Measurements from ENCODE around the gene SLC9C2. TPM values are rescaled to one million over a fixed set of nuclear protein-coding genes. Genes with fewer than 3 reads are reported as not detected.

SLC9C2 gene
- total RNA-seq, 1 experiment from 2014 or later = not detected

DNA sequence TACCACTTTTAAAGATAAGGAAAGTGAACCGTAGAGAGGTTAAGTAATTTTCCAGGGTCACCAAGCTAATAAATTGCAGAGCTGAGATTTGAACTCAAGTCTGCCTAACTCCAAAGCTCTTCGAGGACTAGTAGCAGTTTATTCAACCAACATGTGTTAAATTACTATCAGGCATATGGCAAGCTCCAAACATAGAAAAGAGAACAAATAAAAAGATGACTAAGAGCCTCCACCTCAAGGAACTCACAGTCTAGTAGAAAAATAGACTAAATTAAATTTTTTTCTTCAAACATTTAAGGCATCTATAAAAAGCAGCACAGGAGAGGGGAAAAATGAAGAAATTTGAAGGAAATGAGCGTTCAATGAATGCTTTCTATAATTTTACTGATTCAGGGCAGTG, 22.2 kb downstream of the SLC9C2 start:
- Histone ChIP-seq H3K23me2 (ENCODE audit: insufficient read length, low read depth, low read length, poor library complexity, severe bottlenecking) (no peaks in the 10 kb centered on the region), H3K14ac (ENCODE audit: insufficient read depth, low read length) (no peak overlapping the region), H4K91ac (ENCODE audit: insufficient read length, low read depth, low read length) (no peak overlapping the region), H4K5ac (ENCODE audit: insufficient read length, low read depth, low read length) (no peak overlapping the region), H2AFZ (ENCODE audit: low read length) (no peak overlapping the region), H3K27me3 (ENCODE audit: insufficient read depth, low read length) (no peaks in the 10 kb centered on the region), H3K18ac (ENCODE audit: insufficient read length, low read depth, low read length) (no peak overlapping the region), H2BK120ac (ENCODE audit: low read depth, low read length, poor library complexity, severe bottlenecking) (no peak overlapping the region), H4K20me1 (ENCODE audit: control insufficient read depth, insufficient read depth, insufficient read length) (no peaks in the 10 kb centered on the region), H3K4ac (ENCODE audit: low read depth, low read length) (no peak overlapping the region), H3K79me1 (ENCODE audit: insufficient read depth, low read depth, low read length, poor library complexity, severe bottlenecking) (no peaks in the 10 kb centered on the region), H2AK5ac (ENCODE audit: insufficient read length, low read length) (no peak overlapping the region), H2BK12ac (ENCODE audit: insufficient read length, low read depth, low read length) (no peak overlapping the region), H2BK5ac (ENCODE audit: insufficient read length, low read length) (no peak overlapping the region), H3K56ac (ENCODE audit: insufficient read length, low read depth, low read length) (no peak overlapping the region), H3T11ph (ENCODE audit: low read length) (no peak overlapping the region), H3K27ac (ENCODE audit: insufficient read length, low read depth, low read length) (no peak overlapping the region), H3K23ac (ENCODE audit: insufficient read length, low read depth, low read length) (no peak overlapping the region), H2BK15ac (ENCODE audit: low read depth, low read length) (no peak overlapping the region), H3K9me3 (ENCODE audit: control insufficient read depth, low read depth, low read length) (no peaks in the 10 kb centered on the region), H2BK20ac (ENCODE audit: low read depth, low read length, poor library complexity, severe bottlenecking) (no peak overlapping the region), H3K79me2 (ENCODE audit: insufficient read depth, low read length) (no peaks in the 10 kb centered on the region), H3K4me2 (ENCODE audit: insufficient read depth, insufficient read length, low read length) (no peak overlapping the region), H3K9ac (ENCODE audit: extremely low read depth, insufficient read length, low read length) (no peak overlapping the region), H4K8ac (replicated peaks; ENCODE audit: insufficient read length, low read depth, low read length) (no peak overlapping the region), H3K4me1 (ENCODE audit: insufficient read depth, low read length) (no peaks in the 10 kb centered on the region)
- TF ChIP-seq, protein P1, sequence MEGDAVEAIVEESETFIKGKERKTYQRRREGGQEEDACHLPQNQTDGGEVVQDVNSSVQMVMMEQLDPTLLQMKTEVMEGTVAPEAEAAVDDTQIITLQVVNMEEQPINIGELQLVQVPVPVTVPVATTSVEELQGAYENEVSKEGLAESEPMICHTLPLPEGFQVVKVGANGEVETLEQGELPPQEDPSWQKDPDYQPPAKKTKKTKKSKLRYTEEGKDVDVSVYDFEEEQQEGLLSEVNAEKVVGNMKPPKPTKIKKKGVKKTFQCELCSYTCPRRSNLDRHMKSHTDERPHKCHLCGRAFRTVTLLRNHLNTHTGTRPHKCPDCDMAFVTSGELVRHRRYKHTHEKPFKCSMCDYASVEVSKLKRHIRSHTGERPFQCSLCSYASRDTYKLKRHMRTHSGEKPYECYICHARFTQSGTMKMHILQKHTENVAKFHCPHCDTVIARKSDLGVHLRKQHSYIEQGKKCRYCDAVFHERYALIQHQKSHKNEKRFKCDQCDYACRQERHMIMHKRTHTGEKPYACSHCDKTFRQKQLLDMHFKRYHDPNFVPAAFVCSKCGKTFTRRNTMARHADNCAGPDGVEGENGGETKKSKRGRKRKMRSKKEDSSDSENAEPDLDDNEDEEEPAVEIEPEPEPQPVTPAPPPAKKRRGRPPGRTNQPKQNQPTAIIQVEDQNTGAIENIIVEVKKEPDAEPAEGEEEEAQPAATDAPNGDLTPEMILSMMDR (conservative IDR thresholded peaks at IDR 0.05) = no peak
- Mint-ChIP-seq H3K9me3 (no peaks in the 10 kb centered on the region), H3K27ac (no peak overlapping the region), H3K4me1 (no peaks in the 10 kb centered on the region), H3K27me3 (ENCODE audit: low read depth) (no peaks in the 10 kb centered on the region), H3K4me3 (no peak overlapping the region), H3K36me3 (ENCODE audit: insufficient read depth in 1 of 3, low read depth in 3 of 3) (no peaks in the 10 kb centered on the region)
- no peak for DNase-seq
- no CpG with 5 or more reads among the region's 3 CpGs for WGBS (ENCODE audit: extremely low coverage, insufficient read length, low lambda C conversion rate)
